IMR-90 (cell line): ENCODE data around the gene MAGEA9. TPM values are rescaled to one million over a fixed set of nuclear protein-coding genes. Genes with fewer than 3 reads are reported as not detected.

ENCODE experiments used
- ATAC-seq: fragments of 200-7000 bp; cut with Tn5 transposase; 2 replicates; pipeline ENCODE4 v1.9.1; 2020; ENCODE audit warnings: low read depth, mild to moderate bottlenecking, moderate library complexity
- BruUV-seq: library from RNA; stranded (reverse); fragments of 400-500 nt; replicated peaks from 2 replicates; lab custom pipeline; 2021; lab: Mats Ljungman, UMichigan
- CTCF ChIA-PET: fragments of 300-600 bp; formaldehyde crosslinking; extraction: SDS; loops from one replicate; lab custom pipeline; 2021; ENCODE audit warnings: antibody characterized with exemption; lab: Yijun Ruan, JAX
- POLR2A ChIA-PET: fragments of 300-600 bp; sonication (Branson Sonifier 250); formaldehyde crosslinking; loops from one replicate; lab custom pipeline; 2022; ENCODE audit warnings: antibody characterized with exemption; ENCODE audit not compliant: unreplicated experiment; lab: Charles Lee
- DNase-seq: peaks from one replicate; pipeline ENCODE4 v3.0.0; 2013
- H2AFZ ChIP-seq: replicated peaks from 2 replicates; pipeline ENCODE3; 2013; ENCODE audit warnings: low read length, mild to moderate bottlenecking; ENCODE audit not compliant: poor library complexity
- H2AK5ac ChIP-seq: 2 replicates; pipeline ENCODE4 v1.6.1; 2013; ENCODE audit warnings: low read depth, low read length, inconsistent platforms
- H2AK9ac ChIP-seq: replicated peaks from 2 replicates; pipeline ENCODE3; 2013; ENCODE audit warnings: mild to moderate bottlenecking, low read depth, low read length, moderate library complexity; ENCODE audit not compliant: poor library complexity
- H2BK120ac ChIP-seq: 2 replicates; pipeline ENCODE4 v1.6.1; 2013; ENCODE audit warnings: low read depth, low read length, inconsistent platforms
- H2BK15ac ChIP-seq: 3 replicates; pipeline ENCODE4 v1.6.1; 2013; ENCODE audit warnings: low read depth, low read length, inconsistent platforms
- H2BK20ac ChIP-seq: 2 replicates; pipeline ENCODE4 v1.6.1; 2013; ENCODE audit warnings: low read depth, mild to moderate bottlenecking, inconsistent platforms, low read length, moderate library complexity
- H2BK5ac ChIP-seq: 2 replicates; pipeline ENCODE4 v1.6.1; 2013; ENCODE audit warnings: mild to moderate bottlenecking, low read depth, low read length, inconsistent platforms; ENCODE audit not compliant: poor library complexity, severe bottlenecking
- H3K14ac ChIP-seq: replicated peaks from 2 replicates; pipeline ENCODE4 v1.6.1; 2013; ENCODE audit warnings: low read depth, low read length, inconsistent platforms
- H3K18ac ChIP-seq: 2 replicates; pipeline ENCODE4 v1.6.1; 2013; ENCODE audit warnings: low read depth, low read length, control low read depth
- H3K23ac ChIP-seq: 2 replicates; pipeline ENCODE4 v1.6.1; 2013; ENCODE audit warnings: low read depth, low read length, inconsistent platforms
- H3K27ac ChIP-seq: 2 replicates; pipeline ENCODE4 v1.5.1; 2013; ENCODE audit warnings: mild to moderate bottlenecking, control low read depth, low read length; ENCODE audit not compliant: insufficient read depth
- H3K27me3 ChIP-seq: 2 replicates; pipeline ENCODE4 v1.6.1; 2013; ENCODE audit warnings: low read length; ENCODE audit not compliant: control insufficient read depth, insufficient read depth
- H3K36me3 ChIP-seq: 2 replicates; pipeline ENCODE4 v1.6.1; 2013; ENCODE audit warnings: low read length, mixed read lengths; ENCODE audit not compliant: control insufficient read depth, insufficient read depth
- H3K4ac ChIP-seq: 2 replicates; pipeline ENCODE4 v1.6.1; 2013; ENCODE audit warnings: low read depth, low read length, inconsistent platforms
- H3K4me1 ChIP-seq: 2 replicates; pipeline ENCODE4 v1.6.1; 2013; ENCODE audit warnings: low read length, mixed read lengths; ENCODE audit not compliant: control insufficient read depth, insufficient read depth
- H3K4me2 ChIP-seq: 2 replicates; pipeline ENCODE4 v1.6.1; 2013; ENCODE audit warnings: low read depth, mild to moderate bottlenecking, control low read depth, low read length, moderate library complexity
- H3K4me3 ChIP-seq: 2 replicates; pipeline ENCODE4 v1.5.1; 2013; ENCODE audit warnings: low read depth, mild to moderate bottlenecking, control low read depth, low read length, moderate library complexity; ENCODE audit not compliant: insufficient read depth
- H3K56ac ChIP-seq: 2 replicates; pipeline ENCODE4 v1.6.1; 2013; ENCODE audit warnings: low read length, inconsistent platforms; ENCODE audit not compliant: insufficient read depth; ENCODE audit errors: extremely low read depth
- H3K79me1 ChIP-seq, 2 experiments: 2 replicates each; pipeline ENCODE4 v1.6.1; 2013; ENCODE audit warnings: low read length in 2 of 2, inconsistent platforms in 1 of 2, low read depth in 1 of 2
- H3K9ac ChIP-seq: 2 replicates; pipeline ENCODE4 v1.6.1; 2013; ENCODE audit warnings: low read depth, low read length, control low read depth
- H3K9me1 ChIP-seq: 2 replicates; pipeline ENCODE4 v1.6.1; 2013; ENCODE audit warnings: low read length, inconsistent platforms; ENCODE audit not compliant: insufficient read depth
- H3K9me3 ChIP-seq: 2 replicates; pipeline ENCODE4 v1.6.1; 2013; ENCODE audit warnings: low read length; ENCODE audit not compliant: control insufficient read depth, insufficient read depth
- H4K20me1 ChIP-seq: 2 replicates; pipeline ENCODE4 v1.6.1; 2013; ENCODE audit warnings: low read length, inconsistent platforms; ENCODE audit not compliant: insufficient read depth
- H4K5ac ChIP-seq: 2 replicates; pipeline ENCODE4 v1.6.1; 2013; ENCODE audit warnings: mild to moderate bottlenecking, low read depth, low read length, control low read depth
- H4K8ac ChIP-seq, 2 experiments: 2 replicates each; pipeline ENCODE4 v1.6.1; 2013; ENCODE audit warnings: low read depth in 2 of 2, low read length in 2 of 2, control low read depth in 1 of 2, inconsistent platforms in 1 of 2
- H4K91ac ChIP-seq: 2 replicates; pipeline ENCODE4 v1.6.1; 2013; ENCODE audit warnings: low read depth, low read length, inconsistent platforms; ENCODE audit not compliant: insufficient read depth
- BHLHE40 ChIP-seq: fragments of 150-350 bp; IDR thresholded peaks from 2 replicates; pipeline ENCODE4 v1.6.1; 2016; ENCODE audit warnings: mild to moderate bottlenecking, low read depth, low read length
- CEBPB ChIP-seq: IDR thresholded peaks from 2 replicates; pipeline ENCODE4 v1.6.1; 2012; ENCODE audit warnings: low read depth, low read length, improper control_type of control experiment
- CHD1 ChIP-seq: IDR thresholded peaks from 2 replicates; pipeline ENCODE4 v1.6.1; 2012; ENCODE audit warnings: low read depth, low read length, improper control_type of control experiment
- FOS ChIP-seq: fragments of 150-350 bp; IDR thresholded peaks from 2 replicates; pipeline ENCODE4 v1.6.1; 2016; ENCODE audit warnings: low read depth, low read length
- MAFK ChIP-seq: IDR thresholded peaks from 2 replicates; pipeline ENCODE4 v1.6.1; 2012; ENCODE audit warnings: low read depth, low read length, improper control_type of control experiment
- MAZ ChIP-seq: IDR thresholded peaks from 2 replicates; pipeline ENCODE4 v1.6.1; 2012; ENCODE audit warnings: low read depth, mild to moderate bottlenecking, low read length, improper control_type of control experiment, moderate library complexity, borderline replicate concordance
- MXI1 ChIP-seq: IDR thresholded peaks from 2 replicates; pipeline ENCODE4 v1.6.1; 2012; ENCODE audit warnings: low read depth, mild to moderate bottlenecking, low read length, moderate library complexity, borderline replicate concordance
- POLR2A ChIP-seq: IDR thresholded peaks from 2 replicates; pipeline ENCODE4 v1.6.1; 2012; ENCODE audit warnings: mild to moderate bottlenecking, low read depth, low read length
- RAD21 ChIP-seq: IDR thresholded peaks from 2 replicates; pipeline ENCODE4 v1.6.1; 2012; ENCODE audit warnings: low read length, improper control_type of control experiment
- RCOR1 ChIP-seq: IDR thresholded peaks from 2 replicates; pipeline ENCODE4 v1.6.1; 2012; ENCODE audit warnings: mild to moderate bottlenecking, low read length, improper control_type of control experiment; ENCODE audit not compliant: insufficient replicate concordance
- RFX5 ChIP-seq: IDR thresholded peaks from 2 replicates; pipeline ENCODE4 v1.8.0; 2012; ENCODE audit warnings: low read depth, mild to moderate bottlenecking, low read length, moderate library complexity
- SMC3 ChIP-seq: fragments of 150-350 bp; IDR thresholded peaks from 2 replicates; pipeline ENCODE4 v1.6.1; 2016; ENCODE audit warnings: low read depth, mild to moderate bottlenecking, antibody characterized with exemption, low read length, moderate library complexity
- WGBS, 2 experiments: methylation state at CpG; one replicate each; pipeline versions ENCODE4 v1.1.5 to v1.1.7; 2013; ENCODE audit warnings: missing lambda C conversion rate in 2 of 2; ENCODE audit not compliant: insufficient read length in 1 of 2; ENCODE audit errors: extremely low coverage in 2 of 2; 5-methylcytosine and 5-hydroxymethylcytosine counted together
- dilution Hi-C: fragments of 300-500 bp; cut with HindIII; formaldehyde crosslinking; loops from one replicate; pipeline ENCODE4 v1.14.3; 2018; ENCODE audit warnings: low sequenced_read_pairs; ENCODE audit not compliant: unreplicated experiment
- in situ Hi-C: fragments of 300-500 bp; cut with MboI; formaldehyde crosslinking; loops from 3 replicates; pipeline ENCODE4 v1.14.3; 2019; ENCODE audit warnings: low sequenced_read_pairs, inconsistent platforms, mixed read lengths
- intact Hi-C: fragments of 100-400 bp; cut with micrococcal nuclease; formaldehyde crosslinking; loops from 2 replicates; pipeline ENCODE4 v1.10.0; 2022
- polyA plus RNA-seq, 3 experiments: library from polyadenylated mRNA; depleted of rRNA; stranded (reverse); fragments of >200 nt; gene quantifications; 2 replicates each; pipeline ENCODE4 v1.2.3, GENCODE V29; 2012; ENCODE audit warnings: low replicate concordance in 1 of 3
- total RNA-seq: library from RNA; depleted of rRNA; stranded (reverse); fragments of >200 nt; gene quantifications from 2 replicates; pipeline ENCODE4 v1.2.3, GENCODE V29; 2012
- TF ChIP-seq, protein P1 (sequence below): conservative IDR thresholded peaks from 2 replicates; pipeline ENCODE4 v1.5.1; 2012; ENCODE audit warnings: mild to moderate bottlenecking, low read depth, low read length, improper control_type of control experiment
- TF ChIP-seq, protein P2 (sequence below): fragments of 150-350 bp; IDR thresholded peaks from 2 replicates; pipeline ENCODE4 v1.6.1; 2016; ENCODE audit warnings: low read depth, mild to moderate bottlenecking, low read length, moderate library complexity, borderline replicate concordance

The MAGEA9 gene
- total and polyA plus RNA-seq, 2 of the 4 experiments (the other 2 are of a cell fraction) = not detected

DNA sequence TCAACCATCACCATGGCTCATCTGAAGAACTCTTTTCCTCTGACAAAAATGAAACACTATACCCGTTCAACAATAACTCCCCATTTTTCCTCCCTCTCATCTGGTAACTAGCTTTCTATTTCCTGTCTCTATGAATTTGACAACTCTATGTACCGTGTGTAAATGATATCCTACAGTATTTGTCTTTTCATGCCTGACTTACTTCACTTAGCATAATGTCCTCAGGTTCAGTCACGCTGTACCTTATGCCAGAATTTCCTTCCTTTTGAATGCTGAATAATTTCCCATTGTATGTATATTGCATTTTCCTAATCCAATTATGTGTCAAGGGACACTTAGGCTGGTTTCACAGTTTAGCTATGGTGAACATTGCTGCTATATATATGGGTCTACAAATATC lies 18.2 kb downstream of the MAGEA9 start:
- H4K5ac ChIP-seq = no peak overlapping the region
- no peak overlapping the region for H2AK5ac ChIP-seq
- H3K27ac ChIP-seq = no peak overlapping the region
- CTCF ChIA-PET = no interaction called here
- no peak overlapping the region for H4K91ac ChIP-seq
- H3K4ac ChIP-seq = no peak overlapping the region
- H2AFZ ChIP-seq = no peak overlapping the region
- no peaks in the 10 kb centered on the region for H3K79me1 ChIP-seq
- H3K4me2 ChIP-seq = no peak overlapping the region
- ATAC-seq (no peak), DNase-seq (no peak)
- H3K18ac ChIP-seq = no peak overlapping the region
- WGBS, 2 experiments = 100% methylated on average over 1 of the region's 3 CpGs; no CpG with 5 or more reads in 1 of the 2 experiments
- H3K9me3 ChIP-seq = no peaks in the 10 kb centered on the region
- H3K9me1 ChIP-seq = no peaks in the 10 kb centered on the region
- H2BK15ac ChIP-seq = no peak overlapping the region
- TF ChIP-seq MAZ (no peak), RCOR1 (no peak), MXI1 (no peak), RFX5 (no peak), MAFK (no peak), SMC3 (no peak), RAD21 (no peak), CEBPB (no peak), CHD1 (no peak), FOS (no peak), POLR2A (no peak), BHLHE40 (no peak)
- TF ChIP-seq, protein P1, sequence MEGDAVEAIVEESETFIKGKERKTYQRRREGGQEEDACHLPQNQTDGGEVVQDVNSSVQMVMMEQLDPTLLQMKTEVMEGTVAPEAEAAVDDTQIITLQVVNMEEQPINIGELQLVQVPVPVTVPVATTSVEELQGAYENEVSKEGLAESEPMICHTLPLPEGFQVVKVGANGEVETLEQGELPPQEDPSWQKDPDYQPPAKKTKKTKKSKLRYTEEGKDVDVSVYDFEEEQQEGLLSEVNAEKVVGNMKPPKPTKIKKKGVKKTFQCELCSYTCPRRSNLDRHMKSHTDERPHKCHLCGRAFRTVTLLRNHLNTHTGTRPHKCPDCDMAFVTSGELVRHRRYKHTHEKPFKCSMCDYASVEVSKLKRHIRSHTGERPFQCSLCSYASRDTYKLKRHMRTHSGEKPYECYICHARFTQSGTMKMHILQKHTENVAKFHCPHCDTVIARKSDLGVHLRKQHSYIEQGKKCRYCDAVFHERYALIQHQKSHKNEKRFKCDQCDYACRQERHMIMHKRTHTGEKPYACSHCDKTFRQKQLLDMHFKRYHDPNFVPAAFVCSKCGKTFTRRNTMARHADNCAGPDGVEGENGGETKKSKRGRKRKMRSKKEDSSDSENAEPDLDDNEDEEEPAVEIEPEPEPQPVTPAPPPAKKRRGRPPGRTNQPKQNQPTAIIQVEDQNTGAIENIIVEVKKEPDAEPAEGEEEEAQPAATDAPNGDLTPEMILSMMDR = no peak
- TF ChIP-seq, protein P2, sequence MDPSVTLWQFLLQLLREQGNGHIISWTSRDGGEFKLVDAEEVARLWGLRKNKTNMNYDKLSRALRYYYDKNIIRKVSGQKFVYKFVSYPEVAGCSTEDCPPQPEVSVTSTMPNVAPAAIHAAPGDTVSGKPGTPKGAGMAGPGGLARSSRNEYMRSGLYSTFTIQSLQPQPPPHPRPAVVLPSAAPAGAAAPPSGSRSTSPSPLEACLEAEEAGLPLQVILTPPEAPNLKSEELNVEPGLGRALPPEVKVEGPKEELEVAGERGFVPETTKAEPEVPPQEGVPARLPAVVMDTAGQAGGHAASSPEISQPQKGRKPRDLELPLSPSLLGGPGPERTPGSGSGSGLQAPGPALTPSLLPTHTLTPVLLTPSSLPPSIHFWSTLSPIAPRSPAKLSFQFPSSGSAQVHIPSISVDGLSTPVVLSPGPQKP = no peak
- H3K23ac ChIP-seq = no peak overlapping the region
- no peak overlapping the region for H3K4me3 ChIP-seq
- intact Hi-C loops = no loop called here
- H4K20me1 ChIP-seq = no peaks in the 10 kb centered on the region
- no peaks in the 10 kb centered on the region for H3K4me1 ChIP-seq
- no peak overlapping the region for H3K9ac ChIP-seq
- dilution Hi-C loops = no loop called here
- H4K8ac ChIP-seq = no peak overlapping the region
- no peaks in the 10 kb centered on the region for H3K27me3 ChIP-seq
- POLR2A ChIA-PET = no interaction called here
- no peak overlapping the region for H2BK20ac ChIP-seq
- no peak overlapping the region for H2BK5ac ChIP-seq
- in situ Hi-C loops = no loop called here
- no TSS peak for BruUV-seq
- no peak overlapping the region for H3K14ac ChIP-seq
- no peaks in the 10 kb centered on the region for H3K36me3 ChIP-seq
- no peak overlapping the region for H2AK9ac ChIP-seq
- H2BK120ac ChIP-seq = no peak overlapping the region
- H3K56ac ChIP-seq = no peak overlapping the region
